Endothelial cell of umbilical vein (primary cell): ENCODE results near the gene LPP.

Source experiments
- CTCF ChIP-seq, 2 donors: IDR thresholded peaks; 1 replicate in 1 of 2; 2 replicates in 1 of 2; pipeline ENCODE4 v1.5.1; 2011; ENCODE audit warnings: low read length in 2 of 2, mild to moderate bottlenecking in 2 of 2, moderate library complexity in 2 of 2, control low read depth in 1 of 2, inconsistent platforms in 1 of 2, low read depth in 1 of 2; ENCODE audit not compliant: insufficient read depth in 1 of 2; ENCODE audit errors: extremely low read depth in 1 of 2
- EZH2 ChIP-seq: IDR thresholded peaks from 2 replicates; pipeline ENCODE4 v1.6.1; 2012; ENCODE audit warnings: borderline replicate concordance, low read depth, mild to moderate bottlenecking, moderate library complexity, low read length, inconsistent platforms; ENCODE audit not compliant: severe bottlenecking
- MYC ChIP-seq: IDR thresholded peaks from one replicate; pipeline ENCODE4 v1.6.1; 2011; ENCODE audit warnings: mild to moderate bottlenecking, low read depth, low read length
- POLR2A ChIP-seq: IDR thresholded peaks from 2 replicates; pipeline ENCODE4 v1.6.1; 2012; ENCODE audit warnings: low read depth, mild to moderate bottlenecking, control low read depth, low read length
- POLR2AphosphoS5 ChIP-seq: IDR thresholded peaks from 2 replicates; pipeline ENCODE4 v1.6.1; 2012; ENCODE audit warnings: low read depth, mild to moderate bottlenecking, control low read depth, low read length, moderate library complexity; ENCODE audit not compliant: insufficient read depth

GRCh38 chr3:188698436-188698835 is 544.5 kb downstream of the LPP start:
- TF ChIP-seq CTCF (IDR thresholded peaks at IDR 0.05; ENCODE audit: extremely low read depth in 1 of 2, insufficient read depth in 1 of 2, low read depth in 1 of 2, low read length in 2 of 2) (no peak), POLR2AphosphoS5 (no peak), EZH2 (no peak), POLR2A (no peak), MYC (no peak)
